Neural crest cell (in vitro differentiated cells): ENCODE results near the gene ASTN2. TPM values are rescaled to one million over a fixed set of nuclear protein-coding genes. Genes with fewer than 3 reads are reported as not detected.

Source experiments
- DNase-seq: peaks from one replicate; pipeline ENCODE4 v3.0.0; 2021; ENCODE audit warnings: low read depth, mixed read lengths, low spot score
- H3K27ac Mint-ChIP-seq: one replicate; pipeline ENCODE4 v1.8.0; 2021; ENCODE audit warnings: mild to moderate bottlenecking, mixed read lengths; ENCODE audit not compliant: unreplicated experiment
- H3K27me3 Mint-ChIP-seq: 2 replicates; pipeline ENCODE4 v1.8.0; 2021; ENCODE audit warnings: low read depth, mild to moderate bottlenecking, mixed read lengths
- H3K36me3 Mint-ChIP-seq: 2 replicates; pipeline ENCODE4 v1.8.0; 2021; ENCODE audit warnings: low read depth, mild to moderate bottlenecking, mixed read lengths
- H3K4me1 Mint-ChIP-seq: 2 replicates; pipeline ENCODE4 v1.8.0; 2021; ENCODE audit warnings: mixed read lengths
- H3K4me3 Mint-ChIP-seq: one replicate; pipeline ENCODE4 v1.8.0; 2021; ENCODE audit warnings: mild to moderate bottlenecking, mixed read lengths
- H3K9me3 Mint-ChIP-seq: 2 replicates; pipeline ENCODE4 v1.8.0; 2021; ENCODE audit warnings: mixed read lengths
- CTCF ChIP-seq: fragments of 200-600 bp; sonication (generic); conservative IDR thresholded peaks from 2 replicates; pipeline ENCODE4 v1.5.0; 2021; ENCODE audit warnings: antibody characterized with exemption, mild to moderate bottlenecking
- total RNA-seq: library from RNA; stranded (reverse); gene quantifications from 2 replicates; pipeline ENCODE4 v1.2.1, GENCODE V29; 2021

ASTN2 gene
- total RNA-seq, 1 donor from 2014 or later: 7.3 TPM

DNA sequence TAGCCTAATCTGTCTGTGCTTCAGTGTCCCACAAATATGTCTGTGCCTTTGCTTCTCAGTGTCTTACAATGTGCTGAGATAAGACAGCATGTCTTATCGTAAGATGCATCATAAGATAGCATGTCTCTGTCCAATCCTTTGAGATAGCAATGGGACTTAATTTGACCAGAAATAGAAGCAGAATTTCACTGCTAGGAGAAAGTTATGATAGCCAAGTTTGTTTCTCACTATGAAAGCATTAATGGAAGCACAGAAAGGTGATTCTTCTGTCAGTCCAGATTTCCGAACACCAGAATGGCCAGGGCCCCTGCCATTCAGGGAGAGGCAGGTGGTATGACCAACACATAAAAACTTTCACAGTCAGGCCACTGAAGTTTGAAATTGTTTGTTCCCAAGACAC, 616.3 kb downstream of the ASTN2 start:
- DNase-seq: no peak
- H3K27me3 Mint-ChIP-seq: peaks cover 15% of the 10 kb centered on the region
- H3K36me3 Mint-ChIP-seq: peaks cover 3% of the 10 kb centered on the region
- H3K4me1 Mint-ChIP-seq: peaks cover 11% of the 10 kb centered on the region
- no peak for TF ChIP-seq CTCF
- no peaks in the 10 kb centered on the region for H3K9me3 Mint-ChIP-seq
- H3K27ac Mint-ChIP-seq: no peak overlapping the region
- no peak overlapping the region for H3K4me3 Mint-ChIP-seq

DNA sequence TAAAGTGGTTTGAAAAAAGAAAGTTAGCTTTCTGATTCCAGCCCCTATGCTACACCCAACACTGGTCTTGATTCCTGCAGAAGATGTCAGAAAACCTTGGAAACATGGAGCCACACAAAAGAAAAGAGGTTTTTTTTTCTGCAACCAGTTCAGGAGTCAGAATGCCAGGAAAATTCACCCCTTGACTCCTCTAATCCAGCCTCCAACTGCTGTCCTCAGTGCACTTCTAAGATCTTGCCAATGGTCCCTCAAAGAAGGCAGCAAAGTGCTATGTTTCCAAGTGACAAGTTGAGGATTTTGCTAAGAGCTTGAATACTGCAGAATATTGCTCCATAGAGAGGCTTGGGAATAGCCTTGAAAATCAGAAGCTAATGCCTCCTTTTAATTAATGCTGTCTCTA, 617.6 kb downstream of the ASTN2 start:
- Mint-ChIP-seq H3K36me3 (peaks cover 3% of the 10 kb centered on the region), H3K27me3 (peaks cover 15% of the 10 kb centered on the region), H3K4me1 (peaks cover 15% of the 10 kb centered on the region), H3K4me3 (no peak overlapping the region), H3K27ac (no peak overlapping the region), H3K9me3 (no peaks in the 10 kb centered on the region)
- no peak for DNase-seq
- TF ChIP-seq CTCF: no peak

DNA sequence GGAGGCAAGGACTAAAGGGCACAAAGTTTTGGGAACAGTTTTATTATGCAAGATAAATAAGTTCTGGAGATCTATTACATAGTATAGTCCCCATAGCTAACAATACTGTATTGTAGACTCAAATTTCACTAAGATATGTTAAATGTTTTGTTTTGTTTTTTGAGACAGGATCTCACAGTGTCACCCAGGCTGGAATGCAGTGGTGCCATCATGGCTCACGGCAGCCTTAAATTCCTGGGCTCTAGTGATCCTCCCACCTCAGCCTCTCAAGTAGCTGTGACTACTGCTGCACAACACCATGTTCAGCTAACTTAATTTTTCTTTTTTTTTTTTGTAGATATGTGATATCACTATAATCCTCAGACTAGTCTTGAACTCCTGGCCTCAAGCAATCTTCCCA, 618.2 kb downstream of the ASTN2 start:
- Mint-ChIP-seq H3K4me1 (peaks cover 21% of the 10 kb centered on the region), H3K27me3 (peaks cover 15% of the 10 kb centered on the region), H3K4me3 (no peak overlapping the region), H3K27ac (no peak overlapping the region), H3K36me3 (peaks cover 3% of the 10 kb centered on the region), H3K9me3 (no peaks in the 10 kb centered on the region)
- TF ChIP-seq CTCF: no peak
- DNase-seq: no peak

DNA sequence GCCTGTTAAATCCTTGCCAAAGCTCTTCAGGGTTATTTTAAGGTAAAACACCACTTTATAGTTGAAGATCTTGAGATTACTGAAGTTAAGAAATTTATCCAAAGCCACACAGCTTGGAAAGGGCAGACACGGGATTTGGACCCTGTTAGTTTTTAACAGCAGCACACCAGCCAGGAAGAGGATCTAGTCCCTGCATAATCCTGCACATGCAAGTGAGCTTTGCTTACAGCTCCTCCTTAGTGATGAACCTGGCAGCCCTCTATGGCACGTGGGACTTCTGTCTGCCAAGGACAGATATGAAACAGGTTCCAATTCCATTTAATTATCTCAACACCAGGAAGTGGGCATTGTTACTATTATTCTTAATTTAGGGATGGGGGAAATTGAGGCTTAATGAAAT, 619.0 kb downstream of the ASTN2 start:
- Mint-ChIP-seq H3K4me1 (peaks cover 23% of the 10 kb centered on the region), H3K4me3 (no peak overlapping the region), H3K27ac (no peak overlapping the region), H3K36me3 (peaks cover under 1% of the 10 kb centered on the region), H3K9me3 (no peaks in the 10 kb centered on the region), H3K27me3 (peaks cover 12% of the 10 kb centered on the region)
- DNase-seq: no peak
- no peak for TF ChIP-seq CTCF

DNA sequence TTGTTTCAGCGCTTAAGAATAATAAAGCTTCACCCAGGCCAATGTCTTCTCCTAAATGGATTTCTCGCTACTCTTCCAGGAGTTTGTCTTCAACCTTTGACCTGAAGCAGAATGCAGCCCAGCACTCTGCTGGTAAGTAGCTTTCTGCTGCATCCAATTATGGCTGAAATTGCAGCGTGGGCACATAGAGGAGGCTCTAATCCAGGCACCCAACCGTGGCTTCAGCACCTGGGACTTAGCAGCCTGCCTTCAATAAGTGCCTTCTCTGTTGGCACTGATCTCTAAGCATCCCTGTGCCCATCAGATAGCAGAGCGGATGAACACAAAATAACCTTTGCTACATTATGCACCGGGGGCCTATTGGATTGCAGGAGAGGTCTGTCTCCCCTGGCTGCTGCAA, 622.6 kb downstream of the ASTN2 start:
- no peaks in the 10 kb centered on the region for H3K9me3 Mint-ChIP-seq
- DNase-seq: no peak
- no peak overlapping the region for H3K4me3 Mint-ChIP-seq
- H3K4me1 Mint-ChIP-seq: peaks cover 28% of the 10 kb centered on the region
- H3K36me3 Mint-ChIP-seq: no peaks in the 10 kb centered on the region
- peaks cover 2% of the 10 kb centered on the region for H3K27me3 Mint-ChIP-seq
- no peak for TF ChIP-seq CTCF
- H3K27ac Mint-ChIP-seq: no peak overlapping the region

DNA sequence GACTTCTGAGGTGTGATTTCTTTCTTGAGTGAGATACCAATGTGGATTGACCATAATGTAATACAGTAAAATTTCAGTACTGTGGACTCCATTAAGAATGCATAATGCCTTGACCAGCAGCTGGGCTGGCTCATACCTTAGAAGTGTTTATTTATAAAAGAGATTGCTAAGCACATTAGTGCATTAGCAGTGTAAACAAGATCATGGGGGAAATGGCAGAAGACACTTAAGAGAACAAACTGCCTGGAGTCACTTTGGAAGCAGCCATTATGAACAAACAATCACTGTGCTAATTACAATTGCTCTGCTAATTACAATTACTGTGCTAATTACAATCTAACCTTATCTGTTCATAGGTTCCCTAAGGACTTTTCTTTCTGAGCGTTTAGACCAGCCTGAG, 623.5 kb downstream of the ASTN2 start:
- Mint-ChIP-seq H3K27me3 (peaks cover 5% of the 10 kb centered on the region), H3K9me3 (no peaks in the 10 kb centered on the region), H3K4me1 (peaks cover 28% of the 10 kb centered on the region), H3K27ac (no peak overlapping the region), H3K4me3 (no peak overlapping the region), H3K36me3 (no peaks in the 10 kb centered on the region)
- TF ChIP-seq CTCF: no peak
- DNase-seq: no peak
